Measurements from ENCODE around the gene IL19. TPM values are rescaled to one million over a fixed set of nuclear protein-coding genes. Genes with fewer than 3 reads are reported as not detected.

Gene IL19
- total and polyA plus RNA-seq, 4 donors, result 0.10 to 0.68 (median 0.12) TPM; not detected in 1

- no peaks in the 10 kb centered on the region for H3K9me3 ChIP-seq (ENCODE audit: control insufficient read depth in 4 of 4, insufficient read depth in 3 of 4, low read length in 3 of 4)
- WGBS, 2 donors, result 48 to 63% methylated on average over 4 of the region's 4 CpGs
- H3K27ac ChIP-seq (ENCODE audit: low read depth in 1 of 2, low read length in 1 of 2), result no peak overlapping the region
- no peaks in the 10 kb centered on the region for H3K36me3 ChIP-seq (ENCODE audit: control insufficient read depth in 4 of 4, insufficient read depth in 4 of 4, low read length in 4 of 4)
- ATAC-seq (ENCODE audit: insufficient read depth, low FRiP score) (no peak), DNase-seq (no peak)
- no peak overlapping the region for H3K4me3 ChIP-seq
- H3K27me3 ChIP-seq (ENCODE audit: control insufficient read depth in 3 of 3, insufficient read depth in 3 of 3, low read length in 2 of 3), result no peaks in the 10 kb centered on the region
- no peak for TF ChIP-seq CTCF (IDR thresholded peaks at IDR 0.05; ENCODE audit: control extremely low read depth, extremely low read depth)
- no peak overlapping the region for H3K9ac ChIP-seq (ENCODE audit: insufficient read depth in 1 of 2, low read length in 2 of 2)
- H3K4me1 ChIP-seq (ENCODE audit: control insufficient read depth in 5 of 5, insufficient read depth in 5 of 5, low read length in 5 of 5), result peaks cover 0 to 5% (median 0%) of the 10 kb centered on the region in 5 donors
Observed at GRCh38 chr1:206771338-206771692, 742 bp downstream of the IL19 start.

GRCh38 chr1:206772243-206772937 lies 1.8 kb downstream of the IL19 start, which contains the start of gene IL10:
TSS of gene IL10 (minus strand) at chr1:206772494. CDS start at chr1:206772435, 59 bp downstream.
- no peaks in the 10 kb centered on the region for H3K36me3 ChIP-seq (ENCODE audit: control insufficient read depth in 4 of 4, insufficient read depth in 4 of 4, low read length in 4 of 4)
- no peaks in the 10 kb centered on the region for H3K4me1 ChIP-seq (ENCODE audit: control insufficient read depth in 5 of 5, insufficient read depth in 5 of 5, low read length in 5 of 5)
- H3K9ac ChIP-seq (ENCODE audit: insufficient read depth in 1 of 2, low read length in 2 of 2), result no peak within 1 kb of the TSS
- H3K9me3 ChIP-seq (ENCODE audit: control insufficient read depth in 4 of 4, insufficient read depth in 3 of 4, low read length in 3 of 4), result no peaks in the 10 kb centered on the region
- TF ChIP-seq CTCF (IDR thresholded peaks at IDR 0.05; ENCODE audit: control extremely low read depth, extremely low read depth), result no peak
- H3K27ac ChIP-seq (ENCODE audit: low read depth in 1 of 2, low read length in 1 of 2), result no peak within 1 kb of the TSS
- no peak within 1 kb of the TSS for H3K4me3 ChIP-seq
- peak; percentile 27 for ATAC-seq (ENCODE audit: insufficient read depth, low FRiP score)
- WGBS, 2 donors, result 41 to 65% methylated on average over 8 of the region's 8 CpGs
- no peaks in the 10 kb centered on the region for H3K27me3 ChIP-seq (ENCODE audit: control insufficient read depth in 3 of 3, insufficient read depth in 3 of 3, low read length in 2 of 3)
- no peak for DNase-seq

- ATAC-seq (ENCODE audit: insufficient read depth, low FRiP score), result no peak
- no peak for DNase-seq
- no peak overlapping the region for H3K27ac ChIP-seq (ENCODE audit: low read depth in 1 of 2, low read length in 1 of 2)
- 68 to 71% methylated on average over 3 of the region's 3 CpGs for WGBS, 2 donors
- H3K9ac ChIP-seq (ENCODE audit: insufficient read depth in 1 of 2, low read length in 2 of 2), result no peak overlapping the region
- no peak overlapping the region for H3K4me3 ChIP-seq
- H3K9me3 ChIP-seq (ENCODE audit: control insufficient read depth in 4 of 4, insufficient read depth in 3 of 4, low read length in 3 of 4), result no peaks in the 10 kb centered on the region
- H3K36me3 ChIP-seq (ENCODE audit: control insufficient read depth in 4 of 4, insufficient read depth in 4 of 4, low read length in 4 of 4), result no peaks in the 10 kb centered on the region
- no peaks in the 10 kb centered on the region for H3K4me1 ChIP-seq (ENCODE audit: control insufficient read depth in 5 of 5, insufficient read depth in 5 of 5, low read length in 5 of 5)
- no peaks in the 10 kb centered on the region for H3K27me3 ChIP-seq (ENCODE audit: control insufficient read depth in 3 of 3, insufficient read depth in 3 of 3, low read length in 2 of 3)
- no peak for TF ChIP-seq CTCF (IDR thresholded peaks at IDR 0.05; ENCODE audit: control extremely low read depth, extremely low read depth)
Observed at GRCh38 chr1:206774093-206774492, 3.5 kb downstream of the IL19 start.

GRCh38 chr1:206776229-206776628 lies 5.7 kb downstream of the IL19 start:
- Histone ChIP-seq H3K27ac (ENCODE audit: low read depth in 1 of 2, low read length in 1 of 2) (no peak overlapping the region), H3K9ac (ENCODE audit: insufficient read depth in 1 of 2, low read length in 2 of 2) (no peak overlapping the region), H3K4me1 (ENCODE audit: control insufficient read depth in 5 of 5, insufficient read depth in 5 of 5, low read length in 5 of 5) (no peaks in the 10 kb centered on the region), H3K4me3 (no peak overlapping the region), H3K27me3 (ENCODE audit: control insufficient read depth in 3 of 3, insufficient read depth in 3 of 3, low read length in 2 of 3) (no peaks in the 10 kb centered on the region), H3K36me3 (ENCODE audit: control insufficient read depth in 4 of 4, insufficient read depth in 4 of 4, low read length in 4 of 4) (no peaks in the 10 kb centered on the region), H3K9me3 (ENCODE audit: control insufficient read depth in 4 of 4, insufficient read depth in 3 of 4, low read length in 3 of 4) (no peaks in the 10 kb centered on the region)
- TF ChIP-seq CTCF (IDR thresholded peaks at IDR 0.05; ENCODE audit: control extremely low read depth, extremely low read depth), result no peak
- WGBS, 2 donors, result 65 to 84% methylated on average over 4 of the region's 4 CpGs
- ATAC-seq (ENCODE audit: insufficient read depth, low FRiP score) (no peak), DNase-seq (peak; percentile 37 to 73 (median 57))

All from lung (tissue), 12 donors.